ENCODE measurements around the gene P3H2.

DNA sequence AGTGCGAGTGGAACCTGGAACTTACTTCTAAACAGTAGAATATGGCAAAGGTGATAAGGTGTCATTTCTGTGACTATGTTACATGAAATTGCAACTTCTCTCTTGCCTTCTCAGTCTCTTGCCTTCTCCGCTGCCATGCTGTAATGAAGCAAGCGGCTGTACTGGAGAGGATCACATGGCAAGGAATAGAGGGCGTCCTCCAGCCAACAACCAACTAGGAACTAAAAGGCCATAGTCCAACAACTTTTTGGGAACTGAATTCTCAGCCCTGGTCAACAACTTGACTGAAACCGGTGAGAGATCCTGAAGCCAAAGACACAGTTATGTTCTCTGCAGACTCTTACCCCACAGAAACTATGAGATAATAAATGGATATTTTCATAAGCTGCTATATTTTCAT is 143.5 kb downstream of the P3H2 start:
- TF ChIP-seq EZH2 (IDR thresholded peaks at IDR 0.05; ENCODE audit: insufficient read depth, poor library complexity, severe bottlenecking), result no peak
- no peak for TF ChIP-seq EZH2phosphoT487 (IDR thresholded peaks at IDR 0.05; ENCODE audit: insufficient read depth, low read depth)
